MM.1S (cell line): ENCODE data around the gene GDNF.

Experiments used
- CTCF ChIP-seq: fragments of 300-600 bp; sonication (generic); IDR thresholded peaks from 2 replicates; pipeline ENCODE4 v1.5.1; 2016; ENCODE audit warnings: antibody characterized with exemption, low read length, mixed read lengths
- EZH2phosphoT487 ChIP-seq: fragments of 300-600 bp; sonication (generic); IDR thresholded peaks from 2 replicates; pipeline ENCODE4 v1.6.1; 2018; ENCODE audit warnings: antibody characterized with exemption, low read length

GRCh38 chr5:37876943-37877342, 37.1 kb upstream of the GDNF start:
- TF ChIP-seq EZH2phosphoT487 (no peak), CTCF (no peak)
